Activated CD8-positive, alpha-beta T cell treated with anti-CD3 and anti-CD28 coated beads, Interleukin-2, amount 10 ng/mL, durations not matched to agents 7 days and 5 days (primary cell): ENCODE measurements around the gene KCNA5. TPM values are rescaled to one million over a fixed set of nuclear protein-coding genes. Genes with fewer than 3 reads are reported as not detected.

Experiments used
- ATAC-seq: fragments of 150-1000 bp; cut with Tn5 transposase; one replicate; pipeline ENCODE4 v1.10.0; 2021; ENCODE audit warnings: moderate library complexity
- CTCF ChIA-PET: fragments of 350-600 bp; sonication (Branson Sonifier 250); formaldehyde crosslinking; loops from one replicate; lab custom pipeline; 2021; ENCODE audit warnings: antibody characterized with exemption; lab: Charles Lee
- POLR2A ChIA-PET: fragments of 350-600 bp; sonication (Branson Sonifier 250); formaldehyde crosslinking; loops from one replicate; lab custom pipeline; 2021; ENCODE audit warnings: antibody characterized with exemption; lab: Charles Lee
- DNase-seq: peaks from one replicate; pipeline ENCODE4 v3.0.0-alpha.2; 2020
- H3K27ac Mint-ChIP-seq: one replicate; pipeline ENCODE4 v1.8.0; 2021; ENCODE audit warnings: mild to moderate bottlenecking, mixed read lengths
- H3K27me3 Mint-ChIP-seq: one replicate; pipeline ENCODE4 v1.8.0; 2021; ENCODE audit warnings: low read depth, mixed read lengths
- H3K36me3 Mint-ChIP-seq: one replicate; pipeline ENCODE4 v1.8.0; 2021; ENCODE audit warnings: low read depth, mixed read lengths
- H3K4me1 Mint-ChIP-seq: one replicate; pipeline ENCODE4 v1.8.0; 2021; ENCODE audit warnings: low read depth, mixed read lengths
- H3K4me3 Mint-ChIP-seq: one replicate; pipeline ENCODE4 v1.8.0; 2021; ENCODE audit warnings: mild to moderate bottlenecking, mixed read lengths
- H3K9me3 Mint-ChIP-seq: one replicate; pipeline ENCODE4 v1.8.0; 2022; ENCODE audit warnings: mixed read lengths; ENCODE audit not compliant: insufficient read depth
- total RNA-seq, 2 experiments: library from RNA; stranded (reverse); gene quantifications; one replicate each; pipeline ENCODE4 v1.2.3, GENCODE V29; 2021

Gene KCNA5
- total RNA-seq, 2 experiments from 2014 or later: not detected

- Mint-ChIP-seq H3K27ac (no peak overlapping the region), H3K4me1 (no peaks in the 10 kb centered on the region), H3K36me3 (no peaks in the 10 kb centered on the region), H3K4me3 (no peak overlapping the region), H3K9me3 (no peaks in the 10 kb centered on the region), H3K27me3 (peaks cover 7% of the 10 kb centered on the region)
- CTCF ChIA-PET: no interaction called here
- no peak for DNase-seq
- ATAC-seq: no peak
- POLR2A ChIA-PET: no interaction called here
Observed at GRCh38 chr12:5088586-5089264, 45.0 kb downstream of the KCNA5 start.

- DNase-seq (no peak), ATAC-seq (no peak)
- H3K36me3 Mint-ChIP-seq: no peaks in the 10 kb centered on the region
- no peaks in the 10 kb centered on the region for H3K9me3 Mint-ChIP-seq
- peaks cover 7% of the 10 kb centered on the region for H3K27me3 Mint-ChIP-seq
- POLR2A ChIA-PET: no interaction called here
- H3K4me1 Mint-ChIP-seq: no peaks in the 10 kb centered on the region
- CTCF ChIA-PET: interaction anchor here (1.6 kb wide), 1 partner anchor 10 kb away, joined by 5 read pairs; no protein-coding TSS in a partner anchor
- no peak overlapping the region for H3K27ac Mint-ChIP-seq
- no peak overlapping the region for H3K4me3 Mint-ChIP-seq
Observed at GRCh38 chr12:5094551-5094950, 50.9 kb downstream of the KCNA5 start.

GRCh38 chr12:5094986-5095385, 51.3 kb downstream of the KCNA5 start:
- peaks cover 7% of the 10 kb centered on the region for H3K27me3 Mint-ChIP-seq
- no peak overlapping the region for H3K4me3 Mint-ChIP-seq
- no peaks in the 10 kb centered on the region for H3K4me1 Mint-ChIP-seq
- H3K27ac Mint-ChIP-seq: no peak overlapping the region
- ATAC-seq (no peak), DNase-seq (no peak)
- H3K9me3 Mint-ChIP-seq: no peaks in the 10 kb centered on the region
- POLR2A ChIA-PET: no interaction called here
- CTCF ChIA-PET: no interaction called here
- H3K36me3 Mint-ChIP-seq: no peaks in the 10 kb centered on the region

Other genes with a start within 250 kb of the KCNA5 start
- not detected for gene KCNA1, start 134.0 kb upstream of the KCNA5 start, total RNA-seq